HG03571 (cell line): ENCODE results near the gene FHL2.

ENCODE experiments used
- ATAC-seq: cut with Tn5 transposase; IDR thresholded peaks from one replicate; pipeline ENCODE4 v1.9.1; 2021; ENCODE audit not compliant: unreplicated experiment

The FHL2 gene

GRCh38 chr2:105320651-105321215 lies 78.1 kb downstream of the FHL2 start:
- ATAC-seq, result no peak

DNA sequence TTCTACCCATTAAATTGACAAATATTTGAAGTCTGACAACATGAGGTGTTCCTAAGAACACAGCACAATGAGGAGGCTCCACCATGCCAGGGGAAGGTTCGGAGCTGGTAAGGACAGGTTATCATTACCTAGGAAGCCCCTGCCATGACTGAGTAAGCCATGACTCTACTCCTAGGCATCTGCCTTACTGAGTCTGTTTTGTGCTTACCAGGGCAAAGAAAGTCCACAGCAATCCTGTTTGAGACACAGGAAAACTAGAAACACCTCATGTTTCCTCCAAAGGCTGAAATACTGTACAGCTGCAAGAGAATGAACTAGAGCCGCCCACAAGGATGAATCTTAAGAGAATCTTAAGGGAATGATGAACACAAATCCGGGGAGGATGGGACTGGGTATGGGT lies 80.9 kb downstream of the FHL2 start:
- ATAC-seq, result no peak

DNA sequence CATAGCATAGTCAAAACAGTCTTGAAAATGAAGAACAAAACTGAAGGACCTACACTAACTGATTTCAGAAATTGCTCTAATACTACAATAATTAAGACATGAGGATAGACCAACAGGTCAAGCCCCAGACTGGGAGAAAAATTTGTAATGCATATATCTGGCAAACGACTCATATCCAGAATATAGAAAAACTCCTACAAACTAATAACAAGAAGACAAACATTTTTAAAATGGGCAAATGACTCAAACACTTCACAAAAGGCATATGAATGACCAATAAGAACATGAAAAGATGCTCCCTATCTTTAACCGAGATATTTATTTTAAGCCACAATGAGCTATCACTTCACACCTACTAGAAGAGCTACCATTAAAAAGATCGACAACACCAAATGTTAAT lies 83.5 kb downstream of the FHL2 start:
- ATAC-seq, result peak; percentile 48

GRCh38 chr2:105313877-105314276 lies 85.0 kb downstream of the FHL2 start:
- no peak for ATAC-seq
